ENCODE measurements around the gene UBALD1.
A peak's percentile ranks its signal among the peaks of the same experiment; 100 is the strongest.

Gene UBALD1

DNA sequence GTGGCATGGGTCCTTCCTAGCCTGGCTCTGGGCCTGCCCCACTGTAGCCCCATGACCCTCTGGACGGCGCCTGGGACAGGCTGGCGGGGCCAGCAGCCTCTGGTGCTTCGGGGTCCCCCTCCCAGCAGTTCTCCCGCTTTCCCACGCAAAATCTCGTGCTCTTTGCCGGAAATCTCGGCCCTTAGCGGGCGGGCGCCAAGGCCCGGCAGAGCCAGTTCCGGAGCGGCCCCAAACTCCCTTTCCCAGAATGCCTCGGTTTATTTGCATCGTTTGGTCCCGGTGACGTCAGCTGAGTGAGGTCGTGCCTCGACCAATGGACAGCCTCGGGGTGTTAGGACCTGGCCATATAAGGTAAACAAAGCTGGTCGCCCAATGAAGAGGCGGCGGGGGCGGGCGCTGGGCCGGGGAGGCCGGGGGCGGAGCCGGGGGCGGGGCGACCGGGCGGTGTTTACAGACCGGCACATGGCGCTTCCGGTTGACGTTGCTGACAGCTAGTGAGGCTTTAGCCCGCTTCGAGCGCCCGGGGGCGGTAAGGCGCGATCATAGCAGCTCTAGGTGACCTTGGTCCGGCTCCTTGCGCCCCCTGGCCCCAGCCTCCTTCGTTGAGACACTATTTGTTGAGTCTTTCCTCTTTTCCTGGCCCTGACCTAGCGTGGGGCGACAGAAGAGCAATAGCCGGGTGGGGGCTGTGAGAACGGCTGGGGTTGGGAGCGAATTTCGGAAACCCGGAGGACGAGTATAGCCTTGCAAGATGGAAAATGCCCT is 1.5 kb upstream of the UBALD1 start:
- peak overlapping the region; percentile 45 for H3K4me3 ChIP-seq (ENCODE audit: low read depth, low read length)
- H3K9me3 ChIP-seq (ENCODE audit: severe bottlenecking), result no peaks in the 10 kb centered on the region
- TF ChIP-seq, protein P1, sequence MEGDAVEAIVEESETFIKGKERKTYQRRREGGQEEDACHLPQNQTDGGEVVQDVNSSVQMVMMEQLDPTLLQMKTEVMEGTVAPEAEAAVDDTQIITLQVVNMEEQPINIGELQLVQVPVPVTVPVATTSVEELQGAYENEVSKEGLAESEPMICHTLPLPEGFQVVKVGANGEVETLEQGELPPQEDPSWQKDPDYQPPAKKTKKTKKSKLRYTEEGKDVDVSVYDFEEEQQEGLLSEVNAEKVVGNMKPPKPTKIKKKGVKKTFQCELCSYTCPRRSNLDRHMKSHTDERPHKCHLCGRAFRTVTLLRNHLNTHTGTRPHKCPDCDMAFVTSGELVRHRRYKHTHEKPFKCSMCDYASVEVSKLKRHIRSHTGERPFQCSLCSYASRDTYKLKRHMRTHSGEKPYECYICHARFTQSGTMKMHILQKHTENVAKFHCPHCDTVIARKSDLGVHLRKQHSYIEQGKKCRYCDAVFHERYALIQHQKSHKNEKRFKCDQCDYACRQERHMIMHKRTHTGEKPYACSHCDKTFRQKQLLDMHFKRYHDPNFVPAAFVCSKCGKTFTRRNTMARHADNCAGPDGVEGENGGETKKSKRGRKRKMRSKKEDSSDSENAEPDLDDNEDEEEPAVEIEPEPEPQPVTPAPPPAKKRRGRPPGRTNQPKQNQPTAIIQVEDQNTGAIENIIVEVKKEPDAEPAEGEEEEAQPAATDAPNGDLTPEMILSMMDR (IDR thresholded peaks at IDR 0.05; ENCODE audit: low read depth, low read length), result peak; percentile 59
- no peaks in the 10 kb centered on the region for H3K27me3 ChIP-seq (ENCODE audit: insufficient read depth, low read depth, severe bottlenecking)
- peaks cover 1% of the 10 kb centered on the region; the same call in 1 of the 2 replicates for H3K36me3 ChIP-seq
- peak; percentile 99 for DNase-seq
- H3K27ac ChIP-seq, result peak overlapping the region; percentile 98

DNA sequence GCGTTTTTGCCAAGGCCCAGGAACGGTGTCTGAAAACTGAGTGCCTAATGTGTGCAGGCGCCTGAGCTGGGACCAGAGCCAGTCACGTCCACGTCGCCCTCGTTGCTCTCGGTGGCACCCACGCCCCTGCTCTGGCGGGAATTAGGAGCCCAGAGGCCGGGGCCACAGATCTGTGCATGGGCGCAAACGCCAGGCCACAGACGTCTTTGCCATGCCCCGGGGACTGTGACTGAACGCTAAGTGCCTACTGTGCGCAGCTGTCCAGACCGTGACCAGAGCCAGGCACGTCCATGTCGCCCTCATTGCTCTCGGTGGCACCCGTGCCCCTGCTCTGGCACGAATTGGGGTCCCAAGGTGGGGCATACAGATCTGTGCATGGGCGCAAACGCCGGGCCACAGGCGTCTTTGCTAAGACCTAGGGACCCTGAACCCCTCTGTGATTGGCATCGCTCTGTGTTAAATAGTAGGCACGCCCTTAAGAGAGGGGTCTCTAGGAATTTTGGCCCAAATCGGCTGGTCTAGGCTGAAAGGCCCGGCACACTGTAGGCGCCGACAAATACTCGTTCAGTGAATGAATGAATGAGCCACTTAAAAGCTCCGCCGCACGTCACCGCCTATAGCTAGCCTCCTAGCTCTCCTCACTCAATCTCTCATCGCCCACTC is 827 bp upstream of the UBALD1 start:
- H3K36me3 ChIP-seq, result peaks cover 6% of the 10 kb centered on the region; the same call in 1 of the 2 replicates
- H3K4me3 ChIP-seq (ENCODE audit: low read depth, low read length), result no peak overlapping the region; the same call in 1 of the 2 replicates
- H3K27ac ChIP-seq, result peak overlapping the region; percentile 80
- TF ChIP-seq, protein P1 (IDR thresholded peaks at IDR 0.05; ENCODE audit: low read depth, low read length), result no peak
- no peaks in the 10 kb centered on the region for H3K9me3 ChIP-seq (ENCODE audit: severe bottlenecking)
- DNase-seq, result no peak
- no peaks in the 10 kb centered on the region for H3K27me3 ChIP-seq (ENCODE audit: insufficient read depth, low read depth, severe bottlenecking)

DNA sequence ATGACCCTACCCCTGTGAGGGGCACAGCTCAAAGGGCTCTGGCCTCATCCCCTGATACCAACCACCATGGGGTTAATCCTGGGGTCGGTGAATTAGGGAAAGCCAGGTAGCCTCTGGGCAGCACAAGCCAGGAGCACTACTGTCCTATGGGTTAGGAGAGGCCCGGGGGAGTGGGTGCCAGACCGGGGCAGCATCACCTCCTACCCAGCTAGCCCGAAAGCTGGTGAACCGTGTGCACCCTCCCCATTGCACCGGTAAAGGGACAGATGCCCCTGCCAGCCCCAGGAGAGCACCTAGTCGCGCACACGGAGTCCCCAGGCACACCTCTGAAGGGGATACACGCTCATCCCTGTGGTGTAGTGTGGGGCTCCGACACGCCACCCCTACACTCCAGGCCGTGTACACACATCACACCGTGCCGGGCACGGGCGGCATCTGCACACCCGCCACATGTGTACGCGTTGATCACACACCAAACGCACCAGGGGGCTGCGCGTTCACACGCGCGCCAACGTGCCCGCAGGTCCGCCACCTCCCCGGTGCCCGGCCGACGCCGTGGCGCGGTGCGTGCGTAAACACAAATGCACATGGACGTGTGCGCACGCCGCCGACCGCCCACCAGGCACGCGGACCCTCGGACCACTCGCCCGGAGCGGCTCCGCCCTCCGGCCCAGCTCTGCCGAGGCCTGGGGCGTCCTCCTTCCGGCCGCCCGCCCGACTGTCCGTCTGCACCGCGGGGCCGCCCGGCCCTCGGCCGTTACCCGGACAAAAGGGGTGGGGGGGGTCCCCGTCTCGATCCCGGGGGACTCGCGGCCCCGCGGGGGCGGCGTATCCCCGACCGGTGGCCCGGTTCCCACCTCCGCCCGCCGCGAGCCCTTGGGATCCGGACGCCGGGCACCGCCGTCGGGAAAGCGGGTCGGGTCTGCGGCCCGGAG is 785 bp downstream of the UBALD1 start:
- Histone ChIP-seq H3K4me3 (ENCODE audit: low read depth, low read length) (peak overlapping the region; percentile 64), H3K27me3 (ENCODE audit: insufficient read depth, low read depth, severe bottlenecking) (no peaks in the 10 kb centered on the region), H3K36me3 (peaks cover 11% of the 10 kb centered on the region), H3K9me3 (ENCODE audit: severe bottlenecking) (no peaks in the 10 kb centered on the region), H3K27ac (peak overlapping the region; percentile 80)
- TF ChIP-seq, protein P1 (IDR thresholded peaks at IDR 0.05; ENCODE audit: low read depth, low read length), result no peak
- DNase-seq, result no peak

DNA sequence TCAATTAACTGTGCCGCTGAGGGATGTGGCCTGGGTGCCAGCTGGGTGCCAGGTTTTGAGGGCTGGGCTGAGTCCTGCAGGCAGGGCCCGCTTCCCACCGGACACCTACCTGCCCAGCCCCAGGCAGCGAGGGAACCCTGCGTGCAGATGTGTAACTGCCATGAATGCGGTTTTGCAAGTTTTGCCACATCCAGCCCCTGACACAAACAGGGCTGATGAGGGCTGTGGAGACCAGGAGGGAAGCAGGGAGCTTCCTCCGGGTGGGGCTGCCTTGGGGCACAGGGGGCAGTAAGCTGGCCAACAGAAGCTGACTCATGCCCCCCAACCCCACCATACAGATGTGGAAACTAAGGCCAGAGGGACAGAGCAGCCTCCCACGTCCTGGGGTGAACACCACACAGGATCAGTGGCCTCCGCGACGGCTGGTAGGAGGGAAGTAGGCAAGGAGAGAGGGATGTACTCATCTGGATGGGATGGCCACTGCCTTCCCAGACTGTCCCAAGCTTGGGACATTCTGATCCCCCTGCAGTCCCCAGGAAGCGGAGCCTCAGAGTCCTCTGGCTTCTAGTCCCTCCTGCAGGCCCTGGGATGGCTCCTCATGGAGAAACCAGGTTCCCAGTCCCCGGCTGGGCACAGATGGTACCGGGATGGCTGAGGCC is 1.6 kb downstream of the UBALD1 start:
- TF ChIP-seq, protein P1 (IDR thresholded peaks at IDR 0.05; ENCODE audit: low read depth, low read length), result no peak
- DNase-seq, result no peak
- Histone ChIP-seq H3K4me3 (ENCODE audit: low read depth, low read length) (peak overlapping the region; percentile 64), H3K9me3 (ENCODE audit: severe bottlenecking) (no peaks in the 10 kb centered on the region), H3K27ac (no peak overlapping the region), H3K36me3 (peaks cover 16% of the 10 kb centered on the region), H3K27me3 (ENCODE audit: insufficient read depth, low read depth, severe bottlenecking) (no peaks in the 10 kb centered on the region)

DNA sequence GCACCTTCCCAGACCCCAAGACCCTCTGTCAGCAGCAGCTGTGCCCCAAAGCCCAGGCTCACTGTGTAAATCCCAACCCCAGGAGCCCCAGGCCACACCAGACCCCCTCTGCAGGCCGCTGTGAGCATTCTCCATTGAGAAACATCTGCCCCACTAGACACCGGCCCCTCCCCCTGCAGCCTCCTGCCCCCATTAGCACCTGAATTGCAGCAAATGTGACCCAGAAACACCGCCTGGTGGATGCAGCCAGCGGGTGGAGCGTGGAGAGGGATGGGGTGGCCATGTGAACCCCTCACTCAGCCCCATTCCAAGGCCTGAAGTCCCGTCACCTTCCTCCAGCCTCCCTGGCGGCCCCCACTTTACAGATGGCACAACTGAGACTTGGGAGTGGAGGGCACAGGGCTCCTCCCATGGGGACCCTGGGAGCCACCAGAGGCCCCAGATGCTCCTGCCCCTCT is 2.2 kb downstream of the UBALD1 start:
- TF ChIP-seq, protein P1 (IDR thresholded peaks at IDR 0.05; ENCODE audit: low read depth, low read length), result 0 out of 2 replicates have a peak, but pooled peaks have one; percentile 13
- no peaks in the 10 kb centered on the region for H3K27me3 ChIP-seq (ENCODE audit: insufficient read depth, low read depth, severe bottlenecking)
- H3K27ac ChIP-seq, result no peak overlapping the region
- peaks cover 22% of the 10 kb centered on the region for H3K36me3 ChIP-seq
- no peaks in the 10 kb centered on the region for H3K9me3 ChIP-seq (ENCODE audit: severe bottlenecking)
- no peak overlapping the region for H3K4me3 ChIP-seq (ENCODE audit: low read depth, low read length)
- DNase-seq, result no peak
